HUES64 (cell line): Measurements from ENCODE around the gene NR4A1. TPM values are rescaled to one million over a fixed set of nuclear protein-coding genes. Genes with fewer than 3 reads are reported as not detected.
A peak's percentile ranks its signal among the peaks of the same experiment; 100 is the strongest.

Source experiments
- H3K27ac ChIP-seq: 2 replicates; pipeline ENCODE4 v1.7.0; 2013; ENCODE audit warnings: low read depth, low read length, inconsistent platforms
- H3K27me3 ChIP-seq: 2 replicates; pipeline ENCODE4 v1.6.1; 2013; ENCODE audit warnings: mild to moderate bottlenecking, low read length; ENCODE audit not compliant: insufficient read depth
- H3K36me3 ChIP-seq: 2 replicates; pipeline ENCODE4 v1.6.1; 2013; ENCODE audit warnings: mild to moderate bottlenecking, low read length; ENCODE audit not compliant: insufficient read depth
- H3K4me1 ChIP-seq: 2 replicates; pipeline ENCODE4 v1.6.1; 2013; ENCODE audit warnings: mild to moderate bottlenecking, low read length, moderate library complexity; ENCODE audit not compliant: insufficient read depth
- H3K4me3 ChIP-seq: 2 replicates; pipeline ENCODE4 v1.5.1; 2013; ENCODE audit warnings: mild to moderate bottlenecking, low read length, moderate library complexity
- H3K9ac ChIP-seq: 2 replicates; pipeline ENCODE4 v1.6.1; 2013; ENCODE audit warnings: mild to moderate bottlenecking, low read depth, low read length
- H3K9me3 ChIP-seq: 2 replicates; pipeline ENCODE4 v1.6.1; 2013; ENCODE audit warnings: low read depth, low read length; ENCODE audit not compliant: insufficient read depth
- WGBS: fragments of 150-250, 120-280 bp; methylation state at CpG from one replicate; pipeline ENCODE4 v1.1.7; 2013; ENCODE audit warnings: missing lambda C conversion rate; 5-methylcytosine and 5-hydroxymethylcytosine counted together
- polyA plus RNA-seq, 2 experiments: library from polyadenylated mRNA; stranded (reverse); fragments of 50-300 nt; gene quantifications; one replicate each; pipeline ENCODE4 v1.2.3, GENCODE V29; 2013

The NR4A1 gene
- 10.8 TPM for polyA plus RNA-seq (2013, experiment 1 of 2)
- polyA plus RNA-seq (2013, experiment 2 of 2): 15.4 TPM

GRCh38 chr12:52050758-52051541 is at the start of gene NR4A1:
TSS of gene NR4A1 (plus strand) at chr12:52051442. CDS start at chr12:52054329, 2,887 bp downstream.
- no peaks in the 10 kb centered on the region for H3K36me3 ChIP-seq
- H3K27ac ChIP-seq: peak within 1 kb of the TSS; percentile 73; the same call in 1 of the 2 replicates
- H3K27me3 ChIP-seq: peaks cover 45% of the 10 kb centered on the region
- H3K9me3 ChIP-seq: no peaks in the 10 kb centered on the region
- H3K4me3 ChIP-seq: peak within 1 kb of the TSS; percentile 65
- peak within 1 kb of the TSS; percentile 64 for H3K9ac ChIP-seq
- H3K4me1 ChIP-seq: peaks cover 12% of the 10 kb centered on the region; the same call in 1 of the 2 replicates
- WGBS: under 1% methylated on average over 73 of the region's 77 CpGs

GRCh38 chr12:52003016-52003550 is 48.2 kb upstream of the NR4A1 start:
- Histone ChIP-seq H3K4me3 (no peak overlapping the region), H3K36me3 (peaks cover 1% of the 10 kb centered on the region; the same call in 1 of the 2 replicates), H3K9ac (no peak overlapping the region), H3K27ac (no peak overlapping the region), H3K9me3 (no peaks in the 10 kb centered on the region), H3K27me3 (peaks cover 37% of the 10 kb centered on the region), H3K4me1 (0 out of 2 replicates have a peak, but pooled peaks cover 3% of the 10 kb centered on the region)
- 92% methylated on average over 8 of the region's 8 CpGs for WGBS

GRCh38 chr12:52003591-52003990 is 47.7 kb upstream of the NR4A1 start:
- Histone ChIP-seq H3K36me3 (no peaks in the 10 kb centered on the region), H3K27me3 (peaks cover 42% of the 10 kb centered on the region), H3K9me3 (no peaks in the 10 kb centered on the region), H3K4me1 (0 out of 2 replicates have a peak, but pooled peaks cover 3% of the 10 kb centered on the region), H3K4me3 (no peak overlapping the region), H3K27ac (no peak overlapping the region), H3K9ac (no peak overlapping the region)
- 83% methylated on average over 6 of the region's 6 CpGs for WGBS

- 53% methylated on average over 5 of the region's 5 CpGs for WGBS
- Histone ChIP-seq H3K36me3 (no peaks in the 10 kb centered on the region), H3K27me3 (peaks cover 47% of the 10 kb centered on the region), H3K27ac (no peak overlapping the region), H3K4me3 (no peak overlapping the region), H3K4me1 (0 out of 2 replicates have a peak, but pooled peaks cover 3% of the 10 kb centered on the region), H3K9me3 (no peaks in the 10 kb centered on the region), H3K9ac (no peak overlapping the region)
Observed at GRCh38 chr12:52004042-52004648, 47.1 kb upstream of the NR4A1 start.

GRCh38 chr12:52005218-52005902 is 45.9 kb upstream of the NR4A1 start:
- no peak overlapping the region for H3K27ac ChIP-seq
- no peaks in the 10 kb centered on the region for H3K36me3 ChIP-seq
- no peak overlapping the region for H3K9ac ChIP-seq
- peaks cover 48% of the 10 kb centered on the region for H3K27me3 ChIP-seq
- 86% methylated on average over 9 of the region's 10 CpGs for WGBS
- peaks cover 12% of the 10 kb centered on the region for H3K4me1 ChIP-seq
- no peaks in the 10 kb centered on the region for H3K9me3 ChIP-seq
- H3K4me3 ChIP-seq: peak overlapping the region; percentile 53; the same call in 1 of the 2 replicates

- H3K9me3 ChIP-seq: no peaks in the 10 kb centered on the region
- H3K9ac ChIP-seq: no peak overlapping the region
- no peaks in the 10 kb centered on the region for H3K36me3 ChIP-seq
- H3K27ac ChIP-seq: no peak overlapping the region
- H3K4me1 ChIP-seq: peaks cover 20% of the 10 kb centered on the region
- WGBS: 13% methylated on average over 28 of the region's 28 CpGs
- peaks cover 48% of the 10 kb centered on the region for H3K27me3 ChIP-seq
- peak overlapping the region; percentile 53 for H3K4me3 ChIP-seq
Observed at GRCh38 chr12:52005903-52006703, 45.1 kb upstream of the NR4A1 start.

GRCh38 chr12:52006726-52007157 is 44.5 kb upstream of the NR4A1 start, which contains the start of gene TAMALIN:
TSS of gene TAMALIN (plus strand) at chr12:52006946. CDS start at chr12:52007020, 74 bp downstream.
- H3K4me3 ChIP-seq: peak within 1 kb of the TSS; percentile 53
- peaks cover 20% of the 10 kb centered on the region for H3K4me1 ChIP-seq
- peaks cover 48% of the 10 kb centered on the region for H3K27me3 ChIP-seq

GRCh38 chr12:52007158-52007921 is 43.9 kb upstream of the NR4A1 start:
- H3K27ac ChIP-seq: no peak overlapping the region
- H3K4me1 ChIP-seq: peaks cover 20% of the 10 kb centered on the region
- peak overlapping the region; percentile 53 for H3K4me3 ChIP-seq
- H3K9me3 ChIP-seq: no peaks in the 10 kb centered on the region
- peaks cover 3% of the 10 kb centered on the region; the same call in 1 of the 2 replicates for H3K36me3 ChIP-seq
- H3K27me3 ChIP-seq: peaks cover 48% of the 10 kb centered on the region
- H3K9ac ChIP-seq: no peak overlapping the region
- WGBS: 3% methylated on average over 72 of the region's 72 CpGs

More at GRCh38 chr12:52006726-52007157, 44.5 kb upstream of the NR4A1 start, which contains the start of gene TAMALIN:
- Histone ChIP-seq H3K27ac (no peak within 1 kb of the TSS), H3K9ac (no peak within 1 kb of the TSS), H3K9me3 (no peaks in the 10 kb centered on the region), H3K36me3 (no peaks in the 10 kb centered on the region; the same call in 1 of the 2 replicates)
- WGBS: 1% methylated on average over 60 of the region's 60 CpGs

- Histone ChIP-seq H3K27me3 (peaks cover 48% of the 10 kb centered on the region), H3K4me3 (peak overlapping the region; percentile 53; the same call in 1 of the 2 replicates), H3K9me3 (no peaks in the 10 kb centered on the region), H3K4me1 (peaks cover 20% of the 10 kb centered on the region), H3K36me3 (peaks cover 3% of the 10 kb centered on the region; the same call in 1 of the 2 replicates), H3K9ac (no peak overlapping the region), H3K27ac (no peak overlapping the region)
- WGBS: 57% methylated on average over 2 of the region's 5 CpGs
Observed at GRCh38 chr12:52007982-52008510, 43.2 kb upstream of the NR4A1 start.
